GM12873 (cell line): ENCODE results near the gene HOOK2.

Experiments
- CTCF ChIP-seq: IDR thresholded peaks from 2 replicates; pipeline ENCODE4 v1.5.1; 2012; ENCODE audit warnings: low read depth, mild to moderate bottlenecking, moderate library complexity, low read length, control low read depth; ENCODE audit not compliant: insufficient read depth; ENCODE audit errors: missing control alignments

Gene HOOK2

GRCh38 chr19:12764698-12765097 is 10.7 kb downstream of the HOOK2 start:
- no peak for TF ChIP-seq CTCF

- TF ChIP-seq CTCF, result no peak
Measured at GRCh38 chr19:12763100-12763499, 12.3 kb downstream of the HOOK2 start.

GRCh38 chr19:12759686-12760085 is 15.7 kb downstream of the HOOK2 start:
- TF ChIP-seq CTCF, result no peak

GRCh38 chr19:12757544-12758274 is 17.6 kb downstream of the HOOK2 start:
- TF ChIP-seq CTCF, result peak; percentile 97

GRCh38 chr19:12756150-12756883 is 19.0 kb downstream of the HOOK2 start:
- no peak for TF ChIP-seq CTCF

- TF ChIP-seq CTCF, result no peak
Measured at GRCh38 chr19:12754465-12755196, 20.7 kb downstream of the HOOK2 start.
